Neural progenitor cell (in vitro differentiated cells): ENCODE measurements around the gene VARS2. TPM values are rescaled to one million over a fixed set of nuclear protein-coding genes. Genes with fewer than 3 reads are reported as not detected.

Experiments
- DNase-seq: peaks from one replicate; pipeline ENCODE4 v3.0.0-alpha.2; 2016; ENCODE audit warnings: low spot score
- H2AFZ ChIP-seq: fragments of 200-600 bp; sonication (generic); replicated peaks from 2 replicates; pipeline ENCODE4 v1.6.1; 2016; ENCODE audit warnings: antibody characterized with exemption
- H3F3A ChIP-seq: fragments of 200-600 bp; sonication (generic); 2 replicates; pipeline ENCODE4 v1.6.1; 2016; ENCODE audit warnings: antibody characterized with exemption, low read depth
- H3K27ac ChIP-seq: fragments of 200-600 bp; sonication (generic); 2 replicates; pipeline ENCODE4 v1.5.1; 2016; ENCODE audit warnings: mild to moderate bottlenecking
- H3K27me3 ChIP-seq: fragments of 200-600 bp; sonication (generic); 2 replicates; pipeline ENCODE4 v1.6.1; 2016; ENCODE audit warnings: mild to moderate bottlenecking, moderate library complexity
- H3K36me3 ChIP-seq: fragments of 200-600 bp; sonication (generic); 2 replicates; pipeline ENCODE4 v1.5.1; 2016
- H3K4me1 ChIP-seq: fragments of 200-600 bp; sonication (generic); 2 replicates; pipeline ENCODE4 v1.6.1; 2016; ENCODE audit warnings: mixed run types
- H3K4me2 ChIP-seq: fragments of 200-600 bp; sonication (generic); 2 replicates; pipeline ENCODE4 v1.6.1; 2016
- H3K4me3 ChIP-seq: fragments of 200-600 bp; sonication (generic); 2 replicates; pipeline ENCODE4 v1.5.1; 2016
- H3K79me2 ChIP-seq: fragments of 200-600 bp; sonication (generic); 2 replicates; pipeline ENCODE4 v1.6.1; 2016; ENCODE audit warnings: low read depth
- H3K9ac ChIP-seq: fragments of 200-600 bp; sonication (generic); 2 replicates; pipeline ENCODE4 v1.6.1; 2016
- H3K9me3 ChIP-seq: fragments of 200-600 bp; sonication (generic); 2 replicates; pipeline ENCODE4 v1.5.1; 2016; ENCODE audit warnings: low read depth
- H4K20me1 ChIP-seq: fragments of 200-600 bp; sonication (generic); 2 replicates; pipeline ENCODE4 v1.6.1; 2016; ENCODE audit warnings: low read depth
- H3K27ac Mint-ChIP-seq: 3 replicates; pipeline ENCODE4 v1.8.0; 2021; ENCODE audit warnings: mixed read lengths
- H3K27me3 Mint-ChIP-seq: 2 replicates; pipeline ENCODE4 v1.8.0; 2022; ENCODE audit warnings: low read depth, mild to moderate bottlenecking, inconsistent platforms, moderate library complexity, mixed read lengths; ENCODE audit not compliant: insufficient read depth
- H3K36me3 Mint-ChIP-seq: 3 replicates; pipeline ENCODE4 v1.8.0; 2021; ENCODE audit warnings: mixed read lengths
- H3K4me1 Mint-ChIP-seq: 3 replicates; pipeline ENCODE4 v1.8.0; 2021; ENCODE audit warnings: mixed read lengths
- H3K4me3 Mint-ChIP-seq: 3 replicates; pipeline ENCODE4 v1.8.0; 2021; ENCODE audit warnings: mild to moderate bottlenecking, moderate library complexity, mixed read lengths
- H3K9me3 Mint-ChIP-seq: 3 replicates; pipeline ENCODE4 v1.8.0; 2020; ENCODE audit warnings: mixed read lengths
- CTCF ChIP-seq: fragments of 200-600 bp; sonication (generic); IDR thresholded peaks from 2 replicates; pipeline ENCODE4 v1.5.1; 2017; ENCODE audit warnings: antibody characterized with exemption, mild to moderate bottlenecking
- EZH2 ChIP-seq: fragments of 200-600 bp; sonication (generic); IDR thresholded peaks from 2 replicates; pipeline ENCODE4 v1.6.1; 2017; ENCODE audit warnings: antibody characterized with exemption, mild to moderate bottlenecking, moderate library complexity
- EZH2phosphoT487 ChIP-seq: fragments of 200-600 bp; sonication (generic); IDR thresholded peaks from 2 replicates; pipeline ENCODE4 v1.6.1; 2017; ENCODE audit warnings: antibody characterized with exemption
- total RNA-seq: library from RNA; depleted of rRNA; stranded (reverse); fragments of >200 nt; gene quantifications from 2 replicates; pipeline ENCODE4 v1.2.3, GENCODE V29; 2015; ENCODE audit warnings: low replicate concordance

VARS2 gene
- total RNA-seq, 1 donor from 2014 or later, result 21.5 TPM

- Histone ChIP-seq H3K4me1 (peaks cover 19% of the 10 kb centered on the region), H3K27ac (peak overlapping the region; percentile 27), H2AFZ (no peak overlapping the region), H3K4me3 (no peak overlapping the region), H3F3A (peaks cover 39% of the 10 kb centered on the region), H3K36me3 (no peaks in the 10 kb centered on the region), H3K27me3 (no peaks in the 10 kb centered on the region), H4K20me1 (peaks cover 43% of the 10 kb centered on the region), H3K9me3 (no peaks in the 10 kb centered on the region), H3K79me2 (peaks cover 20% of the 10 kb centered on the region), H3K4me2 (no peak overlapping the region), H3K9ac (no peak overlapping the region)
- DNase-seq, result no peak
- Mint-ChIP-seq H3K9me3 (no peaks in the 10 kb centered on the region), H3K27ac (no peak overlapping the region), H3K4me1 (peaks cover 7% of the 10 kb centered on the region), H3K27me3 (peaks cover 4% of the 10 kb centered on the region), H3K36me3 (peaks cover 29% of the 10 kb centered on the region), H3K4me3 (no peak overlapping the region)
- TF ChIP-seq EZH2, result no peak
- no peak for TF ChIP-seq EZH2phosphoT487
- TF ChIP-seq CTCF, result no peak
These were observed 17.5 kb upstream of the VARS2 start for GRCh38 chr6:30896541-30896940.

GRCh38 chr6:30897882-30898281 is 16.2 kb upstream of the VARS2 start:
- peaks cover 9% of the 10 kb centered on the region for H3K4me1 Mint-ChIP-seq
- Histone ChIP-seq H3F3A (peaks cover 51% of the 10 kb centered on the region), H3K4me3 (no peak overlapping the region), H3K27me3 (no peaks in the 10 kb centered on the region), H3K9me3 (no peaks in the 10 kb centered on the region), H4K20me1 (peaks cover 29% of the 10 kb centered on the region), H3K4me2 (no peak overlapping the region), H3K36me3 (no peaks in the 10 kb centered on the region), H3K9ac (no peak overlapping the region), H3K79me2 (peaks cover 9% of the 10 kb centered on the region), H3K4me1 (peaks cover 11% of the 10 kb centered on the region), H3K27ac (no peak overlapping the region), H2AFZ (no peak overlapping the region)
- no peak overlapping the region for H3K27ac Mint-ChIP-seq
- H3K9me3 Mint-ChIP-seq, result no peaks in the 10 kb centered on the region
- no peak for DNase-seq
- peaks cover 4% of the 10 kb centered on the region for H3K27me3 Mint-ChIP-seq
- H3K4me3 Mint-ChIP-seq, result no peak overlapping the region
- peaks cover 22% of the 10 kb centered on the region for H3K36me3 Mint-ChIP-seq
- TF ChIP-seq EZH2phosphoT487 (no peak), EZH2 (no peak), CTCF (no peak)

- no peak overlapping the region for H3K4me3 Mint-ChIP-seq
- H3K9me3 Mint-ChIP-seq, result no peaks in the 10 kb centered on the region
- peaks cover 4% of the 10 kb centered on the region for H3K27me3 Mint-ChIP-seq
- no peak overlapping the region for H3K9ac ChIP-seq
- H3F3A ChIP-seq, result peaks cover 51% of the 10 kb centered on the region
- peaks cover 9% of the 10 kb centered on the region for H3K4me1 Mint-ChIP-seq
- no peaks in the 10 kb centered on the region for H3K36me3 ChIP-seq
- peaks cover 11% of the 10 kb centered on the region for H3K4me1 ChIP-seq
- H3K27me3 ChIP-seq, result no peaks in the 10 kb centered on the region
- no peak overlapping the region for H3K4me3 ChIP-seq
- no peak for DNase-seq
- no peaks in the 10 kb centered on the region for H3K79me2 ChIP-seq
- no peak overlapping the region for H3K4me2 ChIP-seq
- H3K27ac ChIP-seq, result no peak overlapping the region
- H3K9me3 ChIP-seq, result no peaks in the 10 kb centered on the region
- TF ChIP-seq EZH2phosphoT487 (no peak), EZH2 (no peak), CTCF (no peak)
- peaks cover 24% of the 10 kb centered on the region for H4K20me1 ChIP-seq
- no peak overlapping the region for H3K27ac Mint-ChIP-seq
- peaks cover 21% of the 10 kb centered on the region for H3K36me3 Mint-ChIP-seq
- no peak overlapping the region for H2AFZ ChIP-seq
These were observed 15.2 kb upstream of the VARS2 start for GRCh38 chr6:30898750-30899360.
